MM.1S (cell line): Measurements from ENCODE around the gene COL11A1.
"Not testable (repeated sequence)": the region's sequence is repeated elsewhere in the genome, so short reads cannot be mapped to it uniquely, and the experiment has no call there.

Experiments
- DNase-seq: peaks from one replicate; pipeline ENCODE4 v3.0.0-alpha.2; 2015
- H2AFZ ChIP-seq: fragments of 300-600 bp; sonication (generic); 2 replicates; pipeline ENCODE4 v1.6.0; 2016; ENCODE audit warnings: antibody characterized with exemption, low read length
- H3F3A ChIP-seq: fragments of 300-600 bp; sonication (generic); 2 replicates; pipeline ENCODE4 v1.6.1; 2016; ENCODE audit warnings: mild to moderate bottlenecking, antibody characterized with exemption, low read length, moderate library complexity, mixed read lengths; ENCODE audit not compliant: insufficient read depth
- H3K27ac ChIP-seq: fragments of 300-600 bp; sonication (generic); 2 replicates; pipeline ENCODE4 v1.5.1; 2016; ENCODE audit warnings: mild to moderate bottlenecking, low read length
- H3K27me3 ChIP-seq: fragments of 300-600 bp; sonication (generic); replicated peaks from 2 replicates; pipeline ENCODE4 v1.6.0; 2016; ENCODE audit warnings: low read length; ENCODE audit not compliant: insufficient read depth
- H3K36me3 ChIP-seq: fragments of 300-600 bp; sonication (generic); replicated peaks from 2 replicates; pipeline ENCODE4 v1.6.1; 2016; ENCODE audit warnings: mild to moderate bottlenecking, low read length, mixed read lengths; ENCODE audit not compliant: insufficient read depth
- H3K4me1 ChIP-seq: fragments of 300-600 bp; sonication (generic); 2 replicates; pipeline ENCODE4 v1.6.1; 2016; ENCODE audit warnings: low read length, mixed read lengths
- H3K4me2 ChIP-seq: fragments of 300-600 bp; sonication (generic); 2 replicates; pipeline ENCODE4 v1.6.0; 2016; ENCODE audit warnings: low read depth, low read length
- H3K4me3 ChIP-seq: fragments of 300-600 bp; sonication (generic); 2 replicates; pipeline ENCODE4 v1.5.1; 2016; ENCODE audit warnings: low read length, mixed read lengths
- H3K79me2 ChIP-seq: fragments of 300-600 bp; sonication (generic); 2 replicates; pipeline ENCODE4 v1.6.1; 2016; ENCODE audit warnings: mixed run types, low read length, mixed read lengths
- H3K9ac ChIP-seq: fragments of 300-600 bp; sonication (generic); 2 replicates; pipeline ENCODE4 v1.6.1; 2016; ENCODE audit warnings: low read length, mixed read lengths
- H3K9me2 ChIP-seq: fragments of 300-600 bp; sonication (generic); replicated peaks from 2 replicates; pipeline ENCODE4 v1.6.1; 2016; ENCODE audit warnings: mild to moderate bottlenecking, low read length, mixed read lengths; ENCODE audit not compliant: insufficient read depth
- H3K9me3 ChIP-seq: fragments of 300-600 bp; sonication (generic); replicated peaks from 2 replicates; pipeline ENCODE4 v1.6.1; 2016; ENCODE audit warnings: mild to moderate bottlenecking, low read length, mixed read lengths; ENCODE audit not compliant: insufficient read depth
- H4K20me1 ChIP-seq: fragments of 300-600 bp; sonication (generic); 2 replicates; pipeline ENCODE4 v1.6.1; 2016; ENCODE audit warnings: mild to moderate bottlenecking, low read length, moderate library complexity, mixed read lengths; ENCODE audit not compliant: insufficient read depth
- EZH2 ChIP-seq: fragments of 300-600 bp; sonication (generic); optimal IDR thresholded peaks from 2 replicates; pipeline ENCODE3; 2017; ENCODE audit warnings: low read depth, mild to moderate bottlenecking, antibody characterized with exemption, low read length, mixed read lengths
- EZH2phosphoT487 ChIP-seq: fragments of 300-600 bp; sonication (generic); IDR thresholded peaks from 2 replicates; pipeline ENCODE4 v1.6.1; 2018; ENCODE audit warnings: antibody characterized with exemption, low read length
- TF ChIP-seq, protein P1 (sequence below): fragments of 300-600 bp; sonication (generic); IDR thresholded peaks from 2 replicates; pipeline ENCODE4 v1.5.1; 2016; ENCODE audit warnings: antibody characterized with exemption, low read length, mixed read lengths

Gene COL11A1

DNA sequence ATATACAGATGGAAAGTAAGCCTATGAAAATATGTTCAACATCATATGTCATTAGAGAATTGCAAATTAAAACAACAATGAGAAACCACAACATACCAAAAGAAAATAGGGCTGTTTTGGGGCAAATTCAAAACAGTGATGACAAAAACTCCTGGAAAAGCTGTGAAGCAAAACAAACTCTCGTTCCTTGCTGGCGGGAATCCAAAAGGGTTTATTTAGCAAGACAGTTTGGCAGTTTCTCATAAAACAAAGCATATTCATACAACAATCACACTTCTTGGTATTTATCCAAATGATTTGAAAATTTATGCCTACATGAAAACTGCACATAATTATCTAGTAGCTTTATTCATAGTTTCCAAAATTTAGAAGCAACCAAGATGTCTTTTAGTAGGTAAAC lies 44.4 kb downstream of the COL11A1 start:
- Histone ChIP-seq H3K4me2 (no peak overlapping the region), H3K79me2 (no peaks in the 10 kb centered on the region), H3K9me2 (no peaks in the 10 kb centered on the region), H3K4me1 (no peaks in the 10 kb centered on the region), H3K9ac (no peak overlapping the region), H3K36me3 (no peaks in the 10 kb centered on the region), H4K20me1 (no peaks in the 10 kb centered on the region), H3K27me3 (no peaks in the 10 kb centered on the region), H3F3A (no peaks in the 10 kb centered on the region), H3K9me3 (no peaks in the 10 kb centered on the region), H3K27ac (no peak overlapping the region), H3K4me3 (no peak overlapping the region), H2AFZ (no peak overlapping the region)
- TF ChIP-seq, protein P1, sequence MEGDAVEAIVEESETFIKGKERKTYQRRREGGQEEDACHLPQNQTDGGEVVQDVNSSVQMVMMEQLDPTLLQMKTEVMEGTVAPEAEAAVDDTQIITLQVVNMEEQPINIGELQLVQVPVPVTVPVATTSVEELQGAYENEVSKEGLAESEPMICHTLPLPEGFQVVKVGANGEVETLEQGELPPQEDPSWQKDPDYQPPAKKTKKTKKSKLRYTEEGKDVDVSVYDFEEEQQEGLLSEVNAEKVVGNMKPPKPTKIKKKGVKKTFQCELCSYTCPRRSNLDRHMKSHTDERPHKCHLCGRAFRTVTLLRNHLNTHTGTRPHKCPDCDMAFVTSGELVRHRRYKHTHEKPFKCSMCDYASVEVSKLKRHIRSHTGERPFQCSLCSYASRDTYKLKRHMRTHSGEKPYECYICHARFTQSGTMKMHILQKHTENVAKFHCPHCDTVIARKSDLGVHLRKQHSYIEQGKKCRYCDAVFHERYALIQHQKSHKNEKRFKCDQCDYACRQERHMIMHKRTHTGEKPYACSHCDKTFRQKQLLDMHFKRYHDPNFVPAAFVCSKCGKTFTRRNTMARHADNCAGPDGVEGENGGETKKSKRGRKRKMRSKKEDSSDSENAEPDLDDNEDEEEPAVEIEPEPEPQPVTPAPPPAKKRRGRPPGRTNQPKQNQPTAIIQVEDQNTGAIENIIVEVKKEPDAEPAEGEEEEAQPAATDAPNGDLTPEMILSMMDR, result no peak
- TF ChIP-seq EZH2 (no peak), EZH2phosphoT487 (no peak)
- no peak for DNase-seq

DNA sequence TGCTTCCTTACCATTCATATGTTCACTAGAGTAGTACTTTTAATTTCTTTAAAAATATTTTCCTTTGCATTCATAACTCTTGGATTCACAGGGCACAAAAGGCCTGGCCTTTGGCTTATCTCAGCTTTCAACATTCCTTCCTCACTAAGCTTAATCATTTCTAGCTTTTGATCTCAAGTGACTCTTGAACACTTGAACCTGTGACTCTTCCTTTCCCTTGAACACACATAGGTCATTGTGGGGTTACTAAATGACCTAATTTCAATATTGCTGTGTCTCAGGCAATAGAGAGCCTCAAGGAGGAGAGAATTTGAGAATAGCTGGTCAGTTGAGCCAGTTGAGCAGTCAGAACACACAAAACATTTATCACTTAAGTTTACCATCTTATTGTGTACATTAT lies 49.9 kb downstream of the COL11A1 start:
- Histone ChIP-seq H3K9me3 (no peaks in the 10 kb centered on the region), H3K4me2 (no peak overlapping the region), H2AFZ (no peak overlapping the region), H4K20me1 (no peaks in the 10 kb centered on the region), H3K4me3 (no peak overlapping the region), H3K27me3 (no peaks in the 10 kb centered on the region), H3K4me1 (no peaks in the 10 kb centered on the region), H3K9me2 (no peaks in the 10 kb centered on the region), H3K79me2 (no peaks in the 10 kb centered on the region), H3K36me3 (no peaks in the 10 kb centered on the region), H3F3A (no peaks in the 10 kb centered on the region), H3K27ac (no peak overlapping the region), H3K9ac (no peak overlapping the region)
- DNase-seq, result no peak
- TF ChIP-seq EZH2phosphoT487 (no peak), EZH2 (no peak)
- TF ChIP-seq, protein P1, result no peak

DNA sequence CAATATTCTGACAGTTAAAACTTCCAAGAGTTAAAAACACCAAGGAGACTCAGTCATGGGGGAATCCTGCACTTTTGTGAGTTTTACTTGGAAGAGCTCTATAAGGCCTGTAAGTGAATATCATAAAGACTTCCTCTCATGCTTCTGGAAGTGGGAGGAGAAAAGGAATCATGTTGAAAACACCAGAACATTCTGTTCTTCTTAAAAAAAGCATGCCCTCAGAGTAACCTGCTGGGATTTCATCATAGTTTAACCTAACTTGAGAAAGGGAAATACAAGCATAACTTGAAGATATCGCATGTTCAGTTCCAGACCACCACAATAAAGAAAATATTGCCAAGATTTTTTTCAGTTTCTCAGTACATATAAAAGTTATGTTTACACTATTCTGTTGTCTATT lies 51.9 kb downstream of the COL11A1 start:
- Histone ChIP-seq H3K9me2 (no peaks in the 10 kb centered on the region), H3F3A (no peaks in the 10 kb centered on the region), H3K27me3 (no peaks in the 10 kb centered on the region), H2AFZ (no peak overlapping the region), H3K9me3 (no peaks in the 10 kb centered on the region), H3K79me2 (no peaks in the 10 kb centered on the region), H3K4me2 (no peak overlapping the region), H4K20me1 (no peaks in the 10 kb centered on the region), H3K4me3 (no peak overlapping the region), H3K4me1 (no peaks in the 10 kb centered on the region), H3K9ac (no peak overlapping the region), H3K36me3 (no peaks in the 10 kb centered on the region), H3K27ac (no peak overlapping the region)
- TF ChIP-seq EZH2 (no peak), EZH2phosphoT487 (no peak)
- TF ChIP-seq, protein P1, result no peak
- no peak for DNase-seq

DNA sequence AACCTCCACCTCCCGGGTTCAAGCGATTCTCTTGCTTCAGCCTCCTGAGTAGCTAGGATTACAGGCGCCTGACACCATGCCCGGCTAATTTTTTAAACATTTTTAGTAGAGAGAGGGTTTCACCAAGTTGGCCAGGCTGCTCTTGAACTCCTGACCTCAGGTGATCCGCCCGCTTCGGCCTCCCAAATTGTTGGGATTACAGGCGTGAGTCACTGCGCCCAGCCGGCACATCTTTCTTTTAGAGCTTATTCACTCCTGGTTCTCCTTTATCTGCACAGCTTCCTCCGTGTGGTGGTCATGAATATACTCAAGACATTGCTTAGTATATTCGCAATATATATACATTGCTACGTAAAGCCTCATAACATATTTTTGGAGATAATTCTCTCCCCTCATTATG lies 80.2 kb downstream of the COL11A1 start:
- not testable (repeated sequence) for H4K20me1 ChIP-seq, H3K9me3 ChIP-seq, H3K79me2 ChIP-seq, DNase-seq, H3K27ac ChIP-seq, H3K27me3 ChIP-seq, H3K4me1 ChIP-seq, H3K4me3 ChIP-seq, H3K4me2 ChIP-seq, H2AFZ ChIP-seq, H3F3A ChIP-seq, H3K9me2 ChIP-seq, H3K9ac ChIP-seq, H3K36me3 ChIP-seq
